PC-9 (cell line): ENCODE results near the gene SP110. TPM values are rescaled to one million over a fixed set of nuclear protein-coding genes. Genes with fewer than 3 reads are reported as not detected.

Experiments used
- BruUV-seq: library from RNA; stranded (reverse); fragments of 400-500 nt; replicated peaks from 2 replicates; lab custom pipeline; 2021; lab: Mats Ljungman, UMichigan
- CTCF ChIA-PET: fragments of 300-600 bp; sonication (Branson Sonifier 250); formaldehyde crosslinking; loops from one replicate; lab custom pipeline; 2022; ENCODE audit warnings: antibody characterized with exemption; lab: Charles Lee
- POLR2A ChIA-PET: fragments of 300-600 bp; sonication (Branson Sonifier 250); formaldehyde crosslinking; loops from one replicate; lab custom pipeline; 2022; ENCODE audit warnings: antibody characterized with exemption; ENCODE audit not compliant: unreplicated experiment; lab: Charles Lee
- DNase-seq, 2 experiments: peaks; one replicate each; pipeline versions ENCODE4 v3.0.0 to v3.0.0-alpha.2; 2015 to 2022; ENCODE audit warnings: mixed read lengths in 1 of 2
- H2AFZ ChIP-seq: fragments of 200-600 bp; sonication (generic); 2 replicates; pipeline ENCODE4 v1.8.1; 2017; ENCODE audit warnings: antibody characterized with exemption
- H3F3A ChIP-seq: fragments of 200-600 bp; sonication (generic); 2 replicates; pipeline ENCODE4 v1.8.1; 2017; ENCODE audit warnings: antibody characterized with exemption, mild to moderate bottlenecking, low read depth; ENCODE audit not compliant: insufficient read depth
- H3K27ac ChIP-seq: fragments of 200-600 bp; sonication (generic); 2 replicates; pipeline ENCODE4 v1.6.1; 2016; ENCODE audit warnings: mixed run types
- H3K27me3 ChIP-seq: fragments of 200-600 bp; sonication (generic); 2 replicates; pipeline ENCODE4 v1.6.1; 2016; ENCODE audit warnings: low read depth, mixed run types; ENCODE audit not compliant: insufficient read depth
- H3K36me3 ChIP-seq: fragments of 200-600 bp; sonication (generic); 2 replicates; pipeline ENCODE4 v1.6.1; 2016; ENCODE audit warnings: low read depth, mixed run types
- H3K4me1 ChIP-seq: fragments of 200-600 bp; sonication (generic); replicated peaks from 2 replicates; pipeline ENCODE4 v1.6.1; 2016; ENCODE audit warnings: mixed run types; ENCODE audit not compliant: insufficient read depth
- H3K4me2 ChIP-seq: fragments of 200-600 bp; sonication (generic); 2 replicates; pipeline ENCODE4 v1.6.1; 2017; ENCODE audit warnings: mixed run types
- H3K4me3 ChIP-seq: fragments of 200-600 bp; sonication (generic); 2 replicates; pipeline ENCODE4 v1.6.1; 2016; ENCODE audit warnings: mixed run types
- H3K79me2 ChIP-seq: fragments of 200-600 bp; sonication (generic); 2 replicates; pipeline ENCODE4 v1.6.1; 2017; ENCODE audit warnings: low read depth, mixed run types
- H3K9me2 ChIP-seq: fragments of 200-600 bp; sonication (generic); 2 replicates; pipeline ENCODE4 v1.8.1; 2017; ENCODE audit warnings: mild to moderate bottlenecking; ENCODE audit not compliant: insufficient read depth
- H3K9me3 ChIP-seq: fragments of 200-600 bp; sonication (generic); 2 replicates; pipeline ENCODE4 v1.8.1; 2016; ENCODE audit warnings: low read depth; ENCODE audit not compliant: insufficient read depth
- H4K20me1 ChIP-seq: fragments of 200-600 bp; sonication (generic); 2 replicates; pipeline ENCODE4 v1.8.1; 2017; ENCODE audit not compliant: insufficient read depth
- CTCF ChIP-seq: fragments of 200-600 bp; sonication (generic); conservative IDR thresholded peaks from 2 replicates; pipeline ENCODE4 v1.6.1; 2017; ENCODE audit warnings: mixed run types, antibody characterized with exemption, mild to moderate bottlenecking, moderate library complexity
- EZH2 ChIP-seq: fragments of 200-600 bp; sonication (generic); IDR thresholded peaks from 2 replicates; pipeline ENCODE4 v1.8.0; 2017; ENCODE audit warnings: antibody characterized with exemption, low read depth
- intact Hi-C: fragments of 100-400 bp; cut with micrococcal nuclease; formaldehyde crosslinking; loops from one replicate; pipeline ENCODE4 v1.10.0; 2022; ENCODE audit not compliant: unreplicated experiment
- total RNA-seq: library from RNA; stranded (reverse); gene quantifications from 2 replicates; pipeline ENCODE4 v1.2.3, GENCODE V29; 2021

Gene SP110
- total RNA-seq, 1 experiment from 2014 or later = 10.5 TPM

DNA sequence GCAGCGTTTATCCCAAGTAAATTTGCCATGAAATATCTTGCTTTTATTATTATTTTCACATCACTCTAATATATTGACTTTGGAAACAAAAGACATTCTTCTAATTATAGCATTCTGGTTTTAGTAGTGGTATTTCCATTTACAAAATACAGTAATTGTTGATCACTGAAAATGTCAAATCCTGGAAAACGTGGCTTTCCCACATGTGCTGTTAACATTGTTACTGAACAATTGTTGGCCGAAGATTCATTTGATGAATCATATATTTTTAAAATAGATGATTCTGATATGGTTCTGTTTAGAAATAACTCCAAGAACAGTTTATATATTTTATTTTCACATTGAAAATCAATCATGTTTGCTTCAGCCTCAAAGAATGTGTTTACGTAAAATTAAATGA, 38.7 kb upstream of the SP110 start:
- Histone ChIP-seq H3K4me2 (no peak overlapping the region), H3F3A (no peaks in the 10 kb centered on the region), H3K27ac (no peak overlapping the region), H2AFZ (no peak overlapping the region), H3K79me2 (no peaks in the 10 kb centered on the region), H4K20me1 (no peaks in the 10 kb centered on the region), H3K4me3 (no peak overlapping the region), H3K27me3 (no peaks in the 10 kb centered on the region), H3K4me1 (no peaks in the 10 kb centered on the region), H3K9me2 (no peaks in the 10 kb centered on the region), H3K9me3 (no peaks in the 10 kb centered on the region), H3K36me3 (no peaks in the 10 kb centered on the region)
- TF ChIP-seq CTCF (no peak), EZH2 (no peak)
- DNase-seq = no peak
- BruUV-seq = no TSS peak
- ChIA-PET POLR2A (no interaction called here), CTCF (no interaction called here)
- intact Hi-C loops = no loop called here

- CTCF ChIA-PET = no interaction called here
Measured at GRCh38 chr2:230256733-230257332, 37.0 kb upstream of the SP110 start.

DNA sequence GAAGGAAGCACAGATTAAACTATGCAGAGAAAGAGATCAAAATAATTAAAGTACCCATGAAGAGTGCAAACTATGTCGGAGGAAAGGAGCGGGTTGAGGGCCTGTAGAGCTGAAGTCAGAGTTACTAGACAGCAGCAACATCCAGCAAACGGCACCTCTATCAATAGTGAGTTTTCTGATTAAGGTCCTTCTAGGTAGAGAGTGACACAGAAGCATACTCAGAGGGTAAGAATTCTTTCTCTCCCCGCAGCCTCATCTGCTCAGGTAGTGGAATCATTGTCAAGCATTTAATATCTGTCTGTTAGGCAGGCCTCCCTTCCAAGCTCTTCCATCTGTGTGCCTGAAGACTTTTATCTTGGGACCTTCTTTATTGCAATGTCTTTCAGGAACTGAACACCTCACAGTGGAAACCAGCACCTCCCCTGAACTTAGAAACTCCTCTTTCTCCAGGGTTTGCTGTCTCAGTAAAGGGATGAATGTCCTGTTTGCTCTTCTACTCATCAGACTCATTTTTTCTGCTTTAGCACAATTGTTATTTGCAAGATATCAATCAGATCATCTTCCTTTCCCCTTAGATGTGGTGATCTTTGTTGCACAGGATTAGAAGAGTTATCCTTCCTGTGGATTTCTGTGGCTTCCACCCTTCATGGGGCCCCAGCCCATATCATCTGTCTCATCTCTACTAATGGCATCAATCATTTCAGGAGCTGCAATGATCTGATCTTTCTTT, 34.5 kb upstream of the SP110 start:
- ChIA-PET CTCF (no interaction called here), POLR2A (no interaction called here)
- DNase-seq = no peak
- Histone ChIP-seq H3K4me3 (no peak overlapping the region), H3F3A (no peaks in the 10 kb centered on the region), H3K9me2 (no peaks in the 10 kb centered on the region), H2AFZ (no peak overlapping the region), H3K4me2 (no peak overlapping the region), H4K20me1 (no peaks in the 10 kb centered on the region), H3K9me3 (no peaks in the 10 kb centered on the region), H3K4me1 (no peaks in the 10 kb centered on the region), H3K79me2 (no peaks in the 10 kb centered on the region), H3K27me3 (no peaks in the 10 kb centered on the region), H3K36me3 (no peaks in the 10 kb centered on the region), H3K27ac (no peak overlapping the region)
- intact Hi-C loops = no loop called here
- TF ChIP-seq EZH2 (no peak), CTCF (no peak)
- no TSS peak for BruUV-seq

More at GRCh38 chr2:230256733-230257332, 37.0 kb upstream of the SP110 start:
- no peaks in the 10 kb centered on the region for H3K9me3 ChIP-seq
- H4K20me1 ChIP-seq = no peaks in the 10 kb centered on the region
- TF ChIP-seq EZH2 = no peak
- TF ChIP-seq CTCF = no peak
- intact Hi-C loops = no loop called here
- H3K4me1 ChIP-seq = no peaks in the 10 kb centered on the region
- no peaks in the 10 kb centered on the region for H3F3A ChIP-seq
- no peaks in the 10 kb centered on the region for H3K9me2 ChIP-seq
- no TSS peak for BruUV-seq
- H3K27ac ChIP-seq = no peak overlapping the region
- no peaks in the 10 kb centered on the region for H3K27me3 ChIP-seq
- POLR2A ChIA-PET = no interaction called here
- no peak overlapping the region for H2AFZ ChIP-seq
- H3K79me2 ChIP-seq = no peaks in the 10 kb centered on the region
- DNase-seq = no peak
- no peaks in the 10 kb centered on the region for H3K36me3 ChIP-seq
- H3K4me3 ChIP-seq = no peak overlapping the region
- H3K4me2 ChIP-seq = no peak overlapping the region
